Hepatocyte (in vitro differentiated cells): ENCODE data around the gene KAT14.
"Not testable (repeated sequence)": the region's sequence is repeated elsewhere in the genome, so short reads cannot be mapped to it uniquely, and the experiment has no call there.

ENCODE experiments used
- CTCF ChIP-seq: fragments of 200-600 bp; sonication (generic); IDR thresholded peaks from 2 replicates; pipeline ENCODE4 v1.5.1; 2016; ENCODE audit warnings: antibody characterized with exemption, mild to moderate bottlenecking; ENCODE audit not compliant: poor library complexity
- EZH2 ChIP-seq: fragments of 200-600 bp; sonication (generic); IDR thresholded peaks from 2 replicates; pipeline ENCODE4 v1.6.1; 2016; ENCODE audit warnings: antibody characterized with exemption, mild to moderate bottlenecking, borderline replicate concordance
- EZH2phosphoT487 ChIP-seq: fragments of 200-600 bp; sonication (generic); IDR thresholded peaks from one replicate; pipeline ENCODE4 v1.6.1; 2018; ENCODE audit warnings: antibody characterized with exemption, mild to moderate bottlenecking, low read depth, moderate library complexity; ENCODE audit not compliant: unreplicated experiment, severe bottlenecking

GRCh38 chr20:18088841-18089240, 48.8 kb upstream of the KAT14 start:
- not testable (repeated sequence) for TF ChIP-seq CTCF, EZH2, EZH2phosphoT487
